Panc1 (cell line): ENCODE measurements around the gene SOX1. TPM values are rescaled to one million over a fixed set of nuclear protein-coding genes. Genes with fewer than 3 reads are reported as not detected.

Source experiments
- ATAC-seq: fragments of 200-7000 bp; cut with Tn5 transposase; 2 replicates; pipeline ENCODE4 v1.9.1; 2020; ENCODE audit warnings: mild to moderate bottlenecking, moderate library complexity
- BruUV-seq: library from RNA; stranded (reverse); fragments of 400-500 nt; replicated peaks from 2 replicates; lab custom pipeline; 2021; lab: Mats Ljungman, UMichigan
- CTCF ChIA-PET: fragments of 300-600 bp; sonication (Branson Sonifier 250); formaldehyde crosslinking; loops from one replicate; lab custom pipeline; 2022; ENCODE audit warnings: antibody characterized with exemption; lab: Charles Lee
- POLR2A ChIA-PET: fragments of 300-600 bp; sonication (Branson Sonifier 250); formaldehyde crosslinking; loops from one replicate; lab custom pipeline; 2022; ENCODE audit warnings: antibody characterized with exemption; lab: Charles Lee
- DNase-seq: peaks from one replicate; pipeline ENCODE4 v3.0.0-alpha.2; 2010; ENCODE audit warnings: low read depth, low spot score
- H3K27ac ChIP-seq: 2 replicates; pipeline ENCODE4 v1.5.1; 2011; ENCODE audit warnings: mild to moderate bottlenecking, low read length, inconsistent platforms
- H3K27me3 ChIP-seq: fragments of 200-500 bp; sonication (Bioruptor generic); 2 replicates; pipeline ENCODE4 v1.6.0; 2014; ENCODE audit warnings: low read length, inconsistent platforms; ENCODE audit not compliant: control insufficient read depth, insufficient read depth
- H3K36me3 ChIP-seq: fragments of 200-500 bp; sonication (Bioruptor generic); 2 replicates; pipeline ENCODE4 v1.5.1; 2014; ENCODE audit warnings: inconsistent platforms, mild to moderate bottlenecking, low read length, moderate library complexity; ENCODE audit not compliant: control insufficient read depth, insufficient read depth
- H3K4me1 ChIP-seq: 2 replicates; pipeline ENCODE4 v1.5.1; 2011; ENCODE audit warnings: inconsistent platforms, mild to moderate bottlenecking, low read length, moderate library complexity; ENCODE audit not compliant: control insufficient read depth, insufficient read depth
- H3K4me3 ChIP-seq, 2 experiments: 2 replicates each; pipeline ENCODE4 v1.5.1; 2011 to 2012; ENCODE audit warnings: low read depth in 2 of 2, low read length in 2 of 2, mild to moderate bottlenecking in 2 of 2, inconsistent platforms in 1 of 2, moderate library complexity in 1 of 2
- H3K9me3 ChIP-seq: fragments of 200-500 bp; sonication (Bioruptor generic); 2 replicates; pipeline ENCODE4 v1.5.1; 2014; ENCODE audit warnings: low read depth, mild to moderate bottlenecking, inconsistent platforms, low read length, moderate library complexity; ENCODE audit not compliant: control insufficient read depth, insufficient read depth
- POLR2AphosphoS5 ChIP-seq: IDR thresholded peaks from 2 replicates; pipeline ENCODE4 v1.6.1; 2012; ENCODE audit warnings: mild to moderate bottlenecking, low read depth, low read length, moderate library complexity
- SIN3A ChIP-seq: IDR thresholded peaks from 2 replicates; pipeline ENCODE4 v1.6.1; 2012; ENCODE audit warnings: low read depth, mild to moderate bottlenecking, low read length, moderate library complexity, borderline replicate concordance; ENCODE audit not compliant: insufficient read depth
- TCF7L2 ChIP-seq: IDR thresholded peaks from 2 replicates; pipeline ENCODE4 v1.6.1; 2011; ENCODE audit warnings: mild to moderate bottlenecking, low read depth, low read length, inconsistent platforms
- in situ Hi-C: cut with HindIII; loops from 2 replicates; pipeline ENCODE4 v1.10.0; 2016; ENCODE audit warnings: low sequenced_read_pairs, low pct_unique_long_range_greater_than_20kb
- intact Hi-C: fragments of 100-400 bp; cut with micrococcal nuclease; formaldehyde crosslinking; loops from one replicate; pipeline ENCODE4 v1.10.0; 2022; ENCODE audit not compliant: unreplicated experiment
- total RNA-seq: library from RNA; stranded (reverse); gene quantifications from one replicate; pipeline ENCODE4 v1.2.1, GENCODE V29; 2021; ENCODE audit not compliant: unreplicated experiment
- TF ChIP-seq, protein P1 (sequence below), 2 experiments: IDR thresholded peaks; 2 replicates each; pipeline ENCODE4 v1.6.1; 2011 to 2012; ENCODE audit warnings: low read depth in 2 of 2, control low read depth in 1 of 2, low read length in 1 of 2, mild to moderate bottlenecking in 1 of 2, moderate library complexity in 1 of 2; ENCODE audit not compliant: insufficient read depth in 1 of 2
- TF ChIP-seq, protein P2 (sequence below): fragments of 450-650 bp; IDR thresholded peaks from 2 replicates; pipeline ENCODE4 v1.5.1; 2017; ENCODE audit warnings: mild to moderate bottlenecking

SOX1 gene
- total RNA-seq, 1 experiment from 2014 or later = not detected

DNA sequence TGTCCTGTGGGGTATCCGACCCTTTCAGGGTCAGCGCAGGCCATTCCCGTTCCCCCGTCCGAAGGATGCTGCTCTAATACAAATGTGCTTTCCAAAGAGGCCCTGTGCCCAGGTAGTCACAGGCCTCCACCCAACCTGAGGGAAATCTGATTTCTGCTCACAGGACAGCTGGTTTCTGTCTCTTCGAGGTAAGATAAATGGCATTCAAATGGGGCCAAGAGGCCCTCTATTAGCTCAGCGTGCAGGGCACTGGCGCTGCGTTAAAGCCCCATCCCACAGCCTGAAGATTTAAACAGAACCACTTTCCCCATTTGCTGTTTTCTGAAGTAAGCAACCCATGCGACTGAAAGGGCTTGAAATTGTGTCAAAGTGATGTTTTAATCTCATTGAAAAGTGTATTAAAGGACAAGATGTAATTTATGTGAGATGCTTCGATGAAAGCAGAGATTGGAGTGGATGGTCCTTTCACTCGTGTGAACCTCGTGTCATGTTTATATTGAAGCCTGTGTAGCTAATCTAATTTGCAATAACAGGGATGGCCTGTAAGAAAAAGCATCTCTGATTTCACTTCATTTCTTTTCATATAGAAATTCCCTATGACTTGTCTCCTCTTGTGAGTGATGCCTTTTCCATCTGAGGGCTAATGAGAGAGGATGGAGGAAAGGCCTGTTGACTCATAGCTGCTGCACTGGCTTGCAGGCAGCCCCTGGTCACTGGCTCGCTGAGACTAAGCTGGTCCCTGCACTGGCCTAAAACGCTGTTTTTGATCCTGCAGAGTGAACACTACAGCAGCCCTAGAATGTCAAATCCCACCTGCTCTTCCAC, 7.3 kb upstream of the SOX1 start:
- Histone ChIP-seq H3K27me3 (no peaks in the 10 kb centered on the region; the same call in 1 of the 2 replicates), H3K9me3 (no peaks in the 10 kb centered on the region), H3K4me3 (no peak overlapping the region), H3K36me3 (no peaks in the 10 kb centered on the region), H3K27ac (no peak overlapping the region), H3K4me1 (no peaks in the 10 kb centered on the region)
- ChIA-PET POLR2A (no interaction called here), CTCF (no interaction called here)
- intact Hi-C loops = no loop called here
- DNase-seq = no peak
- no peak for ATAC-seq
- TF ChIP-seq POLR2AphosphoS5 (no peak), SIN3A (no peak)
- TF ChIP-seq, protein P1, sequence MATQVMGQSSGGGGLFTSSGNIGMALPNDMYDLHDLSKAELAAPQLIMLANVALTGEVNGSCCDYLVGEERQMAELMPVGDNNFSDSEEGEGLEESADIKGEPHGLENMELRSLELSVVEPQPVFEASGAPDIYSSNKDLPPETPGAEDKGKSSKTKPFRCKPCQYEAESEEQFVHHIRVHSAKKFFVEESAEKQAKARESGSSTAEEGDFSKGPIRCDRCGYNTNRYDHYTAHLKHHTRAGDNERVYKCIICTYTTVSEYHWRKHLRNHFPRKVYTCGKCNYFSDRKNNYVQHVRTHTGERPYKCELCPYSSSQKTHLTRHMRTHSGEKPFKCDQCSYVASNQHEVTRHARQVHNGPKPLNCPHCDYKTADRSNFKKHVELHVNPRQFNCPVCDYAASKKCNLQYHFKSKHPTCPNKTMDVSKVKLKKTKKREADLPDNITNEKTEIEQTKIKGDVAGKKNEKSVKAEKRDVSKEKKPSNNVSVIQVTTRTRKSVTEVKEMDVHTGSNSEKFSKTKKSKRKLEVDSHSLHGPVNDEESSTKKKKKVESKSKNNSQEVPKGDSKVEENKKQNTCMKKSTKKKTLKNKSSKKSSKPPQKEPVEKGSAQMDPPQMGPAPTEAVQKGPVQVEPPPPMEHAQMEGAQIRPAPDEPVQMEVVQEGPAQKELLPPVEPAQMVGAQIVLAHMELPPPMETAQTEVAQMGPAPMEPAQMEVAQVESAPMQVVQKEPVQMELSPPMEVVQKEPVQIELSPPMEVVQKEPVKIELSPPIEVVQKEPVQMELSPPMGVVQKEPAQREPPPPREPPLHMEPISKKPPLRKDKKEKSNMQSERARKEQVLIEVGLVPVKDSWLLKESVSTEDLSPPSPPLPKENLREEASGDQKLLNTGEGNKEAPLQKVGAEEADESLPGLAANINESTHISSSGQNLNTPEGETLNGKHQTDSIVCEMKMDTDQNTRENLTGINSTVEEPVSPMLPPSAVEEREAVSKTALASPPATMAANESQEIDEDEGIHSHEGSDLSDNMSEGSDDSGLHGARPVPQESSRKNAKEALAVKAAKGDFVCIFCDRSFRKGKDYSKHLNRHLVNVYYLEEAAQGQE (IDR thresholded peaks at IDR 0.05; ENCODE audit: insufficient read depth in 1 of 2, low read depth in 2 of 2, low read length in 1 of 2) = no peak
- BruUV-seq = no TSS peak
- in situ Hi-C loops = no loop called here

DNA sequence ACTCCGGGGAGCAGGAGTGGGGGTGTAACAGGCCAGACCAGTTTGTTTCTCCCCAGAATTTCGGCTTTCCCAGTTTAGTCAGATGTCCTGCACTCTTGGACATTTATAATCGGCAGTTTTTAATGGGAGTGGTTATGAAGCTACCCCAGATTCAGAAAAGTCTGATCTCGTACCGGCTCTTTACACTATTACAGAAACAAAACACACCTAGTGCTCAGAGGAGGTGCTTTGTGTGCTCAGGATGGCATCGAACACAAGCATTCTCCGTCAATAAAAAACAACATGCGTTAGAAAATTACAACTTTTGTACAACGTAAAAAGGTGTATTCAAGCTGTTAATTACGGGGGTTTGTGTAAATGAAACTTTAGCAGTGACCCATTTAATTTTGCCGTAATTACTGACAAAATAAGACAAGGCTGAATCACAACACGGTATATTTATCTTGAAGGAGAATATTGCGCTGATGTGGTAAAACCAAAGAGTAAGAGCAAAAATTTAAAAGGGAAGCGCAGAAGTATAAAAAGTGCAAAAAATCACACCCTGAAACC, 6.6 kb upstream of the SOX1 start:
- Histone ChIP-seq H3K4me1 (no peaks in the 10 kb centered on the region), H3K27ac (no peak overlapping the region), H3K4me3 (no peak overlapping the region), H3K27me3 (no peaks in the 10 kb centered on the region; the same call in 1 of the 2 replicates), H3K36me3 (no peaks in the 10 kb centered on the region), H3K9me3 (no peaks in the 10 kb centered on the region)
- ChIA-PET POLR2A (no interaction called here), CTCF (no interaction called here)
- BruUV-seq = no TSS peak
- TF ChIP-seq SIN3A (no peak), TCF7L2 (no peak), POLR2AphosphoS5 (no peak)
- TF ChIP-seq, protein P1 (IDR thresholded peaks at IDR 0.05; ENCODE audit: insufficient read depth in 1 of 2, low read depth in 2 of 2, low read length in 1 of 2) = no peak
- TF ChIP-seq, protein P2, sequence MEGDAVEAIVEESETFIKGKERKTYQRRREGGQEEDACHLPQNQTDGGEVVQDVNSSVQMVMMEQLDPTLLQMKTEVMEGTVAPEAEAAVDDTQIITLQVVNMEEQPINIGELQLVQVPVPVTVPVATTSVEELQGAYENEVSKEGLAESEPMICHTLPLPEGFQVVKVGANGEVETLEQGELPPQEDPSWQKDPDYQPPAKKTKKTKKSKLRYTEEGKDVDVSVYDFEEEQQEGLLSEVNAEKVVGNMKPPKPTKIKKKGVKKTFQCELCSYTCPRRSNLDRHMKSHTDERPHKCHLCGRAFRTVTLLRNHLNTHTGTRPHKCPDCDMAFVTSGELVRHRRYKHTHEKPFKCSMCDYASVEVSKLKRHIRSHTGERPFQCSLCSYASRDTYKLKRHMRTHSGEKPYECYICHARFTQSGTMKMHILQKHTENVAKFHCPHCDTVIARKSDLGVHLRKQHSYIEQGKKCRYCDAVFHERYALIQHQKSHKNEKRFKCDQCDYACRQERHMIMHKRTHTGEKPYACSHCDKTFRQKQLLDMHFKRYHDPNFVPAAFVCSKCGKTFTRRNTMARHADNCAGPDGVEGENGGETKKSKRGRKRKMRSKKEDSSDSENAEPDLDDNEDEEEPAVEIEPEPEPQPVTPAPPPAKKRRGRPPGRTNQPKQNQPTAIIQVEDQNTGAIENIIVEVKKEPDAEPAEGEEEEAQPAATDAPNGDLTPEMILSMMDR = no peak
- ATAC-seq = no peak
- in situ Hi-C loops = no loop called here
- no peak for DNase-seq
- intact Hi-C loops = no loop called here
